ENCODE data around the gene PAX6. TPM values are rescaled to one million over a fixed set of nuclear protein-coding genes. Genes with fewer than 3 reads are reported as not detected.

The PAX6 gene
- total and polyA plus RNA-seq, 9 of the 15 experiments (the other 6 are each of a cell fraction or from before 2014, with no cell fraction given) = 1.5 to 10.9 (median 5.3) TPM

DNA sequence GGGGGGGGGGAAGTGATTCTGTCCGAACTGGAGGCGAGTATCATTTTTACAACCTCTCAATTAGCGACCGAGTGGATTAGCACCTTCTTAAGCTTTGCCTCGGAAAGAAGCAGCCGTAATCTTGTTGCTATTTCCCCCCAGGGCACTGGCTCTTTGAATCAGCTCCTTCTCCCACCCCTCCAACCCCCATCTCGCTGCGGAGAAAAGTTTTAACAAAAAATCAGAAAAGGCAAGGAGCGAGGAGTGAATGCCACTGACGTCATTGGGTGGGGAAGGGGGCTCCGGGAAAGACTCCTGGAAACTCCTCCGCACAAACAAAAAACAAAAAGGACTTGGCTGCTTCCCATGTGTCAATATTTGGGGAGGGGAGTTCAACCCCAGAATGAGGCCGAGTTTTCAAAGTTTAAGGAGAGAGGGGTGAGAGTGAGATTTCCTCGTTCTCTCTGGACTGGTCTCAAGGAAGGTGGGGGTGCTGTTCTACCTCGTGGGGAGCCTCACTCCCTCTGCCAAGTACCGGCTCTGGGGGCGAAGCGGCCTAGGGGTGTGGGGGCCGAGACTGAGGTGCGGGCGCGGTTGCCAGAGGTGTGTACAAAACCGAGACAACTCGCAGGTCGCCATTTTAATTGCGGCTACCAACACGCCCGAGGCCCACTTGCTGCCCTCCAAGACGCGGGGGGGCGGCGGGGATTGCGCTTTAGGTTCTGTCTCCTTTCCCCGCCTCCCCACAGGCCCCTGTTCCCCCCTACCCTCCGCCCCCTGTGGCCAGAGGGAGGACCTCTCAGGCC is 2.5 kb upstream of the PAX6 start:
- ATAC-seq = no peak
- H3K4me2 ChIP-seq (ENCODE audit: insufficient read depth, low read length) = no peak overlapping the region
- no peak overlapping the region for H3K27ac ChIP-seq (ENCODE audit: extremely low read depth, low read depth, low read length)
- no peak overlapping the region for H2AFZ ChIP-seq (ENCODE audit: low read depth, low read length)
- no peaks in the 10 kb centered on the region for H3K36me3 ChIP-seq (ENCODE audit: control insufficient read depth, insufficient read depth, low read length)
- BruUV-seq (replicated peaks) = no TSS peak
- POLR2A ChIA-PET = interaction anchor here (0.6 kb wide), 1 partner anchor 440 kb away, joined by 3 read pairs; no protein-coding TSS in a partner anchor
- no peaks in the 10 kb centered on the region; the same call in 1 of the 2 replicates for H4K20me1 ChIP-seq (replicated peaks; ENCODE audit: control insufficient read depth, insufficient read depth, low read length)
- peaks cover 16 to 68% of the 10 kb centered on the region in 2 experiments; a peak in 4 of 5 replicates for H3K27me3 ChIP-seq (ENCODE audit: control insufficient read depth in 2 of 2, insufficient read depth in 2 of 2, low read length in 2 of 2)
- H3K4me1 ChIP-seq (replicated peaks in 1 of 2; ENCODE audit: control insufficient read depth in 2 of 2, insufficient read depth in 2 of 2, low read length in 2 of 2) = peaks cover 4 to 66% of the 10 kb centered on the region in 2 experiments; a peak in 4 of 5 replicates
- in situ Hi-C loops (cut with MboI) (no loop called here), intact Hi-C loops (cut with micrococcal nuclease) (loop anchor here (5.0 to 10.0 kb wide), 2 partner anchors 171 to 309 kb away; partner anchors contain the start of genes ELP4 and IMMP1L)
- CTCF ChIA-PET (ENCODE audit: low intra/inter-chr PET ratio) = no interaction called here
- WGBS (ENCODE audit: insufficient coverage, low coverage, missing lambda C conversion rate) = 37% methylated on average over 12 of the region's 35 CpGs
- H3K9ac ChIP-seq (ENCODE audit: insufficient read depth in 1 of 2, low read depth in 2 of 2, low read length in 2 of 2) = no peak overlapping the region
- no peak for DNase-seq (ENCODE audit: extremely low read depth in 1 of 4, low spot score in 3 of 4)
- no peaks in the 10 kb centered on the region for H3K9me3 ChIP-seq (replicated peaks; ENCODE audit: control insufficient read depth, insufficient read depth, low read depth, low read length)
- no peak overlapping the region for H3K4me3 ChIP-seq
- TF ChIP-seq PHF8 (IDR thresholded peaks at IDR 0.05; ENCODE audit: borderline replicate concordance, low read length) (no peak), ARNT (IDR thresholded peaks at IDR 0.05) (no peak), GTF2B (IDR thresholded peaks at IDR 0.05; ENCODE audit: extremely low read depth, insufficient read length) (no peak)
- TF ChIP-seq, protein P1, sequence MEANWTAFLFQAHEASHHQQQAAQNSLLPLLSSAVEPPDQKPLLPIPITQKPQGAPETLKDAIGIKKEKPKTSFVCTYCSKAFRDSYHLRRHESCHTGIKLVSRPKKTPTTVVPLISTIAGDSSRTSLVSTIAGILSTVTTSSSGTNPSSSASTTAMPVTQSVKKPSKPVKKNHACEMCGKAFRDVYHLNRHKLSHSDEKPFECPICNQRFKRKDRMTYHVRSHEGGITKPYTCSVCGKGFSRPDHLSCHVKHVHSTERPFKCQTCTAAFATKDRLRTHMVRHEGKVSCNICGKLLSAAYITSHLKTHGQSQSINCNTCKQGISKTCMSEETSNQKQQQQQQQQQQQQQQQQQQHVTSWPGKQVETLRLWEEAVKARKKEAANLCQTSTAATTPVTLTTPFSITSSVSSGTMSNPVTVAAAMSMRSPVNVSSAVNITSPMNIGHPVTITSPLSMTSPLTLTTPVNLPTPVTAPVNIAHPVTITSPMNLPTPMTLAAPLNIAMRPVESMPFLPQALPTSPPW (CRISPR knock-in tag; IDR thresholded peaks at IDR 0.05) = peak; percentile 33; the same call in 1 of the 2 replicates
- H3K79me2 ChIP-seq (ENCODE audit: control insufficient read depth, insufficient read depth, low read length) = no peaks in the 10 kb centered on the region
- no peak for FAIRE-seq
- H3K9me1 ChIP-seq (ENCODE audit: control insufficient read depth, insufficient read depth, low read length) = no peaks in the 10 kb centered on the region

All from K562 (cell line).